HG03280 (cell line): ENCODE data around the gene KMT2A.
"Not testable (repeated sequence)": the region's sequence is repeated elsewhere in the genome, so short reads cannot be mapped to it uniquely, and the experiment has no call there.

Source experiments
- ATAC-seq: cut with Tn5 transposase; IDR thresholded peaks from one replicate; pipeline ENCODE4 v1.9.1; 2021; ENCODE audit warnings: mild to moderate bottlenecking, moderate library complexity; ENCODE audit not compliant: unreplicated experiment

The KMT2A gene

DNA sequence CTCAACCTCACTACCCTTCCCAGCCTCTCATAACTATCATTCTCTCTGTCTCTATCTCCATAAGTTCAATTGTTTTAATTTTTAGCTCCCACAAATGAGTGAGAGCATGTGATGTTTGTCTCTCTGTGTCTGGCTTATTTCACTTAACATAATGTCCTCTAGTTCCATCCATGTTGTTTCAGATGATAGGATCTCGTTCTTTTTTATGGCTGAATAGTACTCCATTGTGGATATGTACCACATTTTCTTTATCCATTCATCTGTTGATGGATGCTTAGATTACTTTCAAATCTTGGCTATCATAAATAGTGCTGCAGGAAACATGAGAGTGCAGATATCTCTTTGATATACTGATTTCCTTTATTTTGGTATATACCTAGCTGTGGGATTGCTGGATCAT is 44.9 kb downstream of the KMT2A start:
- ATAC-seq: not testable (repeated sequence)

GRCh38 chr11:118484405-118484804 is 48.1 kb downstream of the KMT2A start:
- ATAC-seq: no peak

DNA sequence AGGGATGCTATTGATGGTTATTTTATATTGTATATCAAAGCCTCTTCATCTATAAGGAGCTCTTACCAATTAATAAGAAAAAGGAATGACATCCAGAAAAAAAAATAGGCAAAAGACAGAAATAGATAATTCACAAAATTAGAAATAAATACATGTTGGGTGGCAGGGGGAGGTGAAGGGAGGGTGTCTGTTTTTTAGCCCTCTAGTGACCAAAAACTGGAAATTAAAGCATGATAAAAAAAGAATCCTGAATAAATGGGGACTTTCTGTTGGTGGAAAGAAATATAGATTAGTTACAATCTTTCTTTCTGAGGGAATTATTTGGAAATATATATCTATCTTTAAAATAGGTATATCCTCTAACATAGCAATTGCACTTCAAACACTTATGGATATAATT is 49.0 kb downstream of the KMT2A start:
- ATAC-seq: no peak

DNA sequence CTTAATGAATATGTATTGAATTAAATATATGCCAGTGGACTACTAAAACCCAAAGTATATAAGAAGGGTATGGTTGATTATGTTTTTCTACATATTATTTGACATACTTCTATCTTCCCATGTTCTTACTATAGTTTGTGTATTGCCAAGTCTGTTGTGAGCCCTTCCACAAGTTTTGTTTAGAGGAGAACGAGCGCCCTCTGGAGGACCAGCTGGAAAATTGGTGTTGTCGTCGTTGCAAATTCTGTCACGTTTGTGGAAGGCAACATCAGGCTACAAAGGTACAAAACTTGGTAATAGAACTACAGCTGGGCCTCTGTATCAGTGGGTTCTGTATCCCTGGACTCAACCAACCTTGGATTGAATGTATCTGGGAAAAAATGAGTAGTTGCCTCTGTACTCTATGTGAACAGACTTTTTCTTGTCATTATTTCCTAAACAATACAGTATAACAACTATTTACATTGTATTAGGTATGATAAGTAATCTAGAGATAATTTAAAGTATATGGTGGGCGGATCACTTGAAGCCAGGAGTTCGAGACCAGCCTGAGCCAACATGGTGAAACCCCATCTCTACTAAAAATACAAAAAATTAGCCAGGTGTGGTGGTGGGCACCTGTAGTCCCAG is 52.3 kb downstream of the KMT2A start:
- no peak for ATAC-seq

GRCh38 chr11:118491041-118491440 is 54.7 kb downstream of the KMT2A start:
- ATAC-seq: no peak

DNA sequence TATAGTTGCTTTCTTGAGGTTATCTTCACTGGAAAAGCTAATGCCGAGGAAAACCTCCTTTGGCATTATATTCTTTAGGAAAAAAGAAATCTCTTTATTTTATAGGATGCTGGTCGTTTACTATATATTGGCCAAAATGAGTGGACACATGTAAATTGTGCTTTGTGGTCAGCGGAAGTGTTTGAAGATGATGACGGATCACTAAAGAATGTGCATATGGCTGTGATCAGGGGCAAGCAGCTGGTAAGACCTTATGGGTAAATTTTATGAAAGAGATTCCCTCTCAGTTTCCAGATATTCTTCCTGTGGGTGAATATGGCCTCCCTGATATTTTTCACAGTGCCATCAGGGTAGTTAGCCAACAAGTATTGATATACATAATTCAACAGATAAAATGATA is 61.5 kb downstream of the KMT2A start:
- ATAC-seq: no peak

GRCh38 chr11:118503216-118503615 is 66.9 kb downstream of the KMT2A start:
- no peak for ATAC-seq

DNA sequence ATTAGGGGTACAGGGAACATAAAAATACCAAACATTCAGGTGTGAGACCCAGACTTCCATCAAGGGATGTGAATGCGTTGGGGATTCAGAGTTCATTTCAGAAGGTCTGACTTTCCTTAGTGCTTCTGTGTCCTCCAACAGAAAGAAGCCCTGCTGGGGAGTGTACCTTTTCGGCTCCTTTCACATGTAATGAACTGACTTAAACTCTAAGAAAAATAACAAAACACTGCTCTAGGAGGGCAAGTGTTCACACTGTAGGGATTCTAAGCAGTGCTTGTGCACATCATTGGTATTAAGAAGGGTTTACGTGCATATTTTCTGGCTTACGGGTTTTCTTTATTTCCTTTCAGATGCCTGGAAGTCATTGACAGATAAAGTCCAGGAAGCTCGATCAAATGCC is 75.3 kb downstream of the KMT2A start:
- no peak for ATAC-seq

GRCh38 chr11:118514103-118514502 is 77.8 kb downstream of the KMT2A start:
- no peak for ATAC-seq

GRCh38 chr11:118519549-118519948 is 83.3 kb downstream of the KMT2A start:
- ATAC-seq: no peak

DNA sequence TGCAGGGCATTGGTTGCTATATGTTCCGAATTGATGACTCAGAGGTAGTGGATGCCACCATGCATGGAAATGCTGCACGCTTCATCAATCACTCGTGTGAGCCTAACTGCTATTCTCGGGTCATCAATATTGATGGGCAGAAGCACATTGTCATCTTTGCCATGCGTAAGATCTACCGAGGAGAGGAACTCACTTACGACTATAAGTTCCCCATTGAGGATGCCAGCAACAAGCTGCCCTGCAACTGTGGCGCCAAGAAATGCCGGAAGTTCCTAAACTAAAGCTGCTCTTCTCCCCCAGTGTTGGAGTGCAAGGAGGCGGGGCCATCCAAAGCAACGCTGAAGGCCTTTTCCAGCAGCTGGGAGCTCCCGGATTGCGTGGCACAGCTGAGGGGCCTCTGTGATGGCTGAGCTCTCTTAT is 85.6 kb downstream of the KMT2A start:
- no peak for ATAC-seq

GRCh38 chr11:118522571-118523072 is 86.3 kb downstream of the KMT2A start:
- no peak for ATAC-seq

GRCh38 chr11:118524356-118524755 is 88.1 kb downstream of the KMT2A start:
- no peak for ATAC-seq

DNA sequence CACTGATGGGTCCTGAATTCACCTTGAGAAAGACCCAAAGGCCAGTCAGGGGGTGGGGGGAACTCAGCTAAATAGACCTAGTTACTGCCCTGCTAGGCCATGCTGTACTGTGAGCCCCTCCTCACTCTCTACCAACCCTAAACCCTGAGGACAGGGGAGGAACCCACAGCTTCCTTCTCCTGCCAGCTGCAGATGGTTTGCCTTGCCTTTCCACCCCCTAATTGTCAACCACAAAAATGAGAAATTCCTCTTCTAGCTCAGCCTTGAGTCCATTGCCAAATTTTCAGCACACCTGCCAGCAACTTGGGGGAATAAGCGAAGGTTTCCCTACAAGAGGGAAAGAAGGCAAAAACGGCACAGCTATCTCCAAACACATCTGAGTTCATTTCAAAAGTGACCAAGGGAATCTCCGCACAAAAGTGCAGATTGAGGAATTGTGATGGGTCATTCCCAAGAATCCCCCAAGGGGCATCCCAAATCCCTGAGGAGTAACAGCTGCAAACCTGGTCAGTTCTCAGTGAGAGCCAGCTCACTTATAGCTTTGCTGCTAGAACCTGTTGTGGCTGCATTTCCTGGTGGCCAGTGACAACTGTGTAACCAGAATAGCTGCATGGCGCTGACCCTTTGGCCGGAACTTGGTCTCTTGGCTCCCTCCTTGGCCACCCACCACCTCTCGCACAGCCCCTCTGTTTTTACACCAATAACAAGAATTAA is 88.6 kb downstream of the KMT2A start:
- no peak for ATAC-seq

DNA sequence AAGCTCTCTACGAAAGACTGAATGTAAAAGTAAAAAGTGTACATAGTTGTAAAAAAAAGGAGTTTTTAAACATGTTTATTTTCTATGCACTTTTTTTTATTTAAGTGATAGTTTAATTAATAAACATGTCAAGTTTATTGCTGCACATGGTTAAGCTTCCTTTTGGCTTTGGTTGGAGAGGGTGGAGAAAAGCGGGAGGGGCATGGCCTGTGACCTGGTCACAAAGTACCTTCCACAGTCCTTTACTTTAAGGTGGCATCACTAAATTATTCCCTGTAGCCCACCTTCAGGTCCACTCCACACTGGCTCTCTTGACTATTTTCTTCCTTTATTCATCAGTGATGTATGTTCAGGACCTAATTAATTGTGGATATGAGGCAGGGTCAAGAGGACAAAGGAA is 90.4 kb downstream of the KMT2A start:
- ATAC-seq: no peak

DNA sequence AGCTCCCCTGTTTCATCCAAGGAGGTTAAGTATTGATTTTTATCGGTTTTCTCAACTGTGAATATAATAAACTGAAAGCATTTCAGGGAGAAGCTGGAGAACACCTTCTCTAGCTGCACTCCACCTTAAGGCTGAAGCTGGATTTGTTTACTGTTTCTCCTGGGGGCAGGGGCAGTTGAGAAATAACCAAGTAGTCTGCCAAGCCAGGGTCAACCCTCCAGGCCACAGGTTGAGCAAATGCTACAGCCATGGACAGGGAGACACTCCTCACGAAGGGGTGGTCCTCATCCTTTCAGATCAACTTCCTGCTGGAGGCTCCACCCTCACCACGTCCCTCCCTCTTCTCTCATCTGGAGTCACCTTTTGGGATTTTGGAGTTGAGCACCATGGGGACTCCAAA is 90.8 kb downstream of the KMT2A start, which contains the start of gene TTC36:
TTC36 (plus strand) TSS at position 366 of the 400 bp plus-strand sequence; CDS start at position 387, 21 bp downstream.
- no peak for ATAC-seq

DNA sequence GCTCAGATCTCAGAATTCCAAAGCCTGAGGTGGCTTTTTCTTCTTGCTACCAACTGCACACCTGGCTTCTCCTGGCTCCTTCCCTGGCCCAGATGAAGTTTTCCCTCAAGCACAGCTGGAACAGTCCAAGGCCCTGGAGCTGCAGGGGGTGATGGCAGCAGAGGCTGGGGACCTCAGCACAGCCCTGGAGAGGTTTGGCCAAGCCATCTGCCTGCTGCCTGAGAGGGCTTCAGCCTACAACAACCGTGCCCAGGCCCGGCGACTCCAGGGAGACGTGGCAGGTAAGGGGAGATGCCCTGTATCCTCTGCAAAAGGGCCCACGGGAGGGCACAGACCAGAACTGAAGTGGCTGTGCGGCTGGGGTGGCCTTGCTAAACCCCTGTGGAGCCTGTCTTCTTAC is 92.2 kb downstream of the KMT2A start:
- ATAC-seq: no peak

DNA sequence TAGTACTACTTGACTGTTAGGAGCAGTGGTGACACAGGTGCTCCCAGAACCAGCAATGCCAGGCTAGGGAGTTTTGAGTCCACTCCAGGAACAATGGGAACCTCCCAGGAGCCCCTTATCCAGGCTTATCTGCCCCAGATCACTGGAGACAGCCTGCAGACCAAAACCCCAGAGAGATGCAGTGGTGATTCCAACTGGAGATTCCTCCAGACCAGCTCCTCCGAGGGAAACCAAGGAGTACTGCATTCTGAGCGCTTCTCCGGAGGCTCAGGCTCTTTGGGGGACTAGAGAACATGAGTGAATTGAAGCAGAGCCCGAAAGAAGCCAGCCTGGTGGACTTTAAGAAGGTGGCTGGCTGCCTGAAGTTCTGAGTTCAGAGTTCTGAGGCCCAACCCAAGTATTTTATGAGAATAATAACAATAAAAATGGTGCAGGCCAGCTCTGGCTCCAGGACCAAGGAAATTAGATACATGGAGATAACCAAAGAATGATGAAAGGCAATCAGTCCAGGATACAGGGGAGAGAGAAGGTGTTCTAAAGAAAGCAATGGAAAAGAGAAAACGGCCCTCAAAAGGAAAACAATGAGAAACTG is 93.4 kb downstream of the KMT2A start:
- no peak for ATAC-seq

DNA sequence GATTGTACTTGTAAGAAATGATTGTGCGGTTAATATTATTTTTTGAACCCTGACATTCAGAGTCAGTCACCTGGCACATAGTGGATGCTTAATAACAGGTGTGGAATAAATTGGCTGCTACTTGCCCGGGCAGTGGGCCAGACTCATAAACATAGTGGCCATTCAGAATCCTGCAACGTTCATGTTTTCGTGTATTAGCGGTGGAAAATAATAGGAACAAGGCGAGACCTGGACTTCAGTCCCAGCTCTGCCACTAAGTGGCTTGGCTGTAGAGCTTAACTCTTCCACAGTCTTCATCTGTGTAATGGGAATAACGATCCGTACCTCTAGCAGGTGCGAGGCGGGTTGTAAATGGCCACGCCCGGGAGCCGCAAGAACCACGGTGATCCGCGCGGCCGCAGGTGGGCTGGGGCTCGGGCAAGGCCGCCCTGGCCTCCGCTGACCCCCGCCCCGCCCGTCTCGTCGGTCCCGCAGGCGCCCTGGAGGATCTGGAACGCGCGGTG is 93.9 kb downstream of the KMT2A start:
- ATAC-seq: no peak

DNA sequence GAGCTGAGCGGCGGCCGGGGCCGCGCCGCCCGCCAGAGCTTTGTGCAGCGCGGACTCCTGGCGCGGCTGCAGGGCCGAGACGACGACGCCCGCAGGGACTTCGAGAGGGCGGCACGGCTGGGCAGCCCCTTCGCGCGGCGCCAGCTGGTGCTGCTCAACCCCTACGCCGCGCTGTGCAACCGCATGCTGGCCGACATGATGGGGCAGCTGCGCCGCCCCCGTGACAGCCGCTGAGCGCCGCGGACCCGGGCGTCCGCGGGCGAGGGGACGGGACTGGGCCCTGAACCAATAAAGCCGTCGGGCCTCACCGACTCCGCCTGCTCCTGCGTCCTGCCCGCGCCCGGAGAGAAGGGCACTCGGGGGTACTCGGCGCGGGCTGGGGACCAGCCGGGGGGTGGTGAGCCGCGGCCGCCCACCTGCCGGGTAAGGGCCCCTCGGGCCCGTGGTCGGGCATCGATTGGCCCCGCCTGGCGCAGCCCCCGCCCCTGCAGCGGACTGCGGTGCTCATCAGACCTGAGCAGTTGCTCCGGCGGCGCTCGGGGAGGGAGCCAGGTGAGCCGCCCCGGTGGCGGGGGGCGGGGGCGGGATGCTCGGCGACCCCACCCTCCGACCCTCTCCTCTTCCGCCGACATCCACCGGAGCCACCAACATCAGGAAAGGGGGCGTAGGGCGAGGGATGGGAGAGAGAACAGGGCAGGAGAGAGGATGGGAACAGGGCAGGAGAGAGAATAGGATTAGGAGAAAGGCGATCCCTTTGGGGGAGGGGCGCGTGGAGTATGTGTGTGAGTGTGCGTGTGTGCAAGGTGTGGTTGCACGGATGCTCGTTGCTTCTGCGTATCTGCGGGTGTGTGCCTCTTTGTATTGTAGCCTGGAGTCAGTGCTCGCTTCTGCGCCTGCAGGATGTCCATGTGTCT is 94.6 kb downstream of the KMT2A start, which contains the start of gene TMEM25:
TMEM25 (plus strand) TSS at position 510 of the 914 bp plus-strand sequence. CDS start 610 bp downstream, outside the sequence.
- peak; percentile 64 for ATAC-seq
